Measurements from ENCODE around the gene TBCD.
A peak's percentile ranks its signal among the peaks of the same experiment; 100 is the strongest.

The TBCD gene

GRCh38 chr17:82871056-82871775 is 119.4 kb downstream of the TBCD start:
- TF ChIP-seq CTCF (IDR thresholded peaks at IDR 0.05; ENCODE audit: control extremely low read depth, extremely low read depth, low read depth, missing control alignments): peak; percentile 9
- POLR2A ChIA-PET: no interaction called here
- CTCF ChIA-PET: interaction anchor here (0.9 to 3.5 kb wide), 10 partner anchors 8 to 165 kb away, joined by 3 to 21 read pairs (median 4); no protein-coding TSS in a partner anchor
- DNase-seq (ENCODE audit: extremely low spot score): peak; percentile 87

GRCh38 chr17:82871776-82872561 is 120.1 kb downstream of the TBCD start:
- no peak for TF ChIP-seq CTCF (IDR thresholded peaks at IDR 0.05; ENCODE audit: control extremely low read depth, extremely low read depth, low read depth, missing control alignments)
- no peak for DNase-seq (ENCODE audit: extremely low spot score)
- POLR2A ChIA-PET: no interaction called here
- CTCF ChIA-PET: interaction anchor here (1.2 to 3.5 kb wide), 8 partner anchors 9 to 165 kb away, joined by 3 to 21 read pairs (median 5); no protein-coding TSS in a partner anchor

GRCh38 chr17:82872591-82873520 is 121.0 kb downstream of the TBCD start:
- CTCF ChIA-PET: interaction anchor here (1.0 to 3.5 kb wide), 6 partner anchors 12 to 91 kb away, joined by 3 to 21 read pairs (median 5); no protein-coding TSS in a partner anchor
- no peak for TF ChIP-seq CTCF (IDR thresholded peaks at IDR 0.05; ENCODE audit: control extremely low read depth, extremely low read depth, low read depth, missing control alignments)
- POLR2A ChIA-PET: interaction anchor here (0.6 kb wide), 1 partner anchor 11 kb away, joined by 4 read pairs; no protein-coding TSS in a partner anchor
- DNase-seq (ENCODE audit: extremely low spot score): peak; percentile 58

- POLR2A ChIA-PET: interaction anchor here (0.6 kb wide), 1 partner anchor 12 kb away, joined by 4 read pairs; no protein-coding TSS in a partner anchor
Measured at GRCh38 chr17:82873521-82873920, 121.7 kb downstream of the TBCD start.

GRCh38 chr17:82874011-82874835 is 122.4 kb downstream of the TBCD start:
- CTCF ChIA-PET: interaction anchor here (0.9 to 3.5 kb wide), 6 partner anchors 8 to 93 kb away, joined by 3 to 18 read pairs (median 4); no protein-coding TSS in a partner anchor
- no peak for TF ChIP-seq CTCF (IDR thresholded peaks at IDR 0.05; ENCODE audit: control extremely low read depth, extremely low read depth, low read depth, missing control alignments)
- DNase-seq (ENCODE audit: extremely low spot score): no peak
- POLR2A ChIA-PET: no interaction called here

More at GRCh38 chr17:82873521-82873920, 121.7 kb downstream of the TBCD start:
- DNase-seq (ENCODE audit: extremely low spot score): no peak
- TF ChIP-seq CTCF (IDR thresholded peaks at IDR 0.05; ENCODE audit: control extremely low read depth, extremely low read depth, low read depth, missing control alignments): no peak
- CTCF ChIA-PET: interaction anchor here (1.0 to 3.5 kb wide), 5 partner anchors 10 to 92 kb away, joined by 3 to 18 read pairs (median 4); no protein-coding TSS in a partner anchor
